ENCODE results near the gene GDI1.

The GDI1 gene

GRCh38 chrX:154469880-154470279 lies 32.9 kb downstream of the GDI1 start:
- Histone ChIP-seq H3K27ac (ENCODE audit: low read length) (no peak overlapping the region), H3K36me3 (ENCODE audit: insufficient read depth, low read depth, low read length) (no peaks in the 10 kb centered on the region; the same call in none of the 2 replicates), H3K9me3 (ENCODE audit: insufficient read depth, low read depth, low read length) (no peaks in the 10 kb centered on the region), H3K4me1 (ENCODE audit: insufficient read depth, low read length) (no peaks in the 10 kb centered on the region), H3K4me3 (ENCODE audit: low read length) (no peak overlapping the region), H3K9ac (ENCODE audit: low read depth, low read length) (no peak overlapping the region), H3K27me3 (ENCODE audit: insufficient read depth, low read length) (no peaks in the 10 kb centered on the region)

GRCh38 chrX:154470434-154470833 lies 33.5 kb downstream of the GDI1 start:
- H3K36me3 ChIP-seq (ENCODE audit: insufficient read depth, low read depth, low read length): no peaks in the 10 kb centered on the region; the same call in none of the 2 replicates
- no peaks in the 10 kb centered on the region for H3K4me1 ChIP-seq (ENCODE audit: insufficient read depth, low read length)
- H3K4me3 ChIP-seq (ENCODE audit: low read length): no peak overlapping the region
- no peaks in the 10 kb centered on the region for H3K27me3 ChIP-seq (ENCODE audit: insufficient read depth, low read length)
- H3K9me3 ChIP-seq (ENCODE audit: insufficient read depth, low read depth, low read length): no peaks in the 10 kb centered on the region
- H3K27ac ChIP-seq (ENCODE audit: low read length): no peak overlapping the region
- no peak overlapping the region for H3K9ac ChIP-seq (ENCODE audit: low read depth, low read length)

- no peaks in the 10 kb centered on the region for H3K9me3 ChIP-seq (ENCODE audit: insufficient read depth, low read depth, low read length)
- no peak overlapping the region for H3K27ac ChIP-seq (ENCODE audit: low read length)
- no peaks in the 10 kb centered on the region for H3K27me3 ChIP-seq (ENCODE audit: insufficient read depth, low read length)
- H3K4me1 ChIP-seq (ENCODE audit: insufficient read depth, low read length): no peaks in the 10 kb centered on the region
- H3K36me3 ChIP-seq (ENCODE audit: insufficient read depth, low read depth, low read length): no peaks in the 10 kb centered on the region; the same call in none of the 2 replicates
- no peak overlapping the region for H3K9ac ChIP-seq (ENCODE audit: low read depth, low read length)
- no peak overlapping the region for H3K4me3 ChIP-seq (ENCODE audit: low read length)
These were observed 34.1 kb downstream of the GDI1 start for GRCh38 chrX:154470914-154471568.

- Histone ChIP-seq H3K36me3 (ENCODE audit: insufficient read depth, low read depth, low read length) (no peaks in the 10 kb centered on the region; the same call in none of the 2 replicates), H3K4me1 (ENCODE audit: insufficient read depth, low read length) (no peaks in the 10 kb centered on the region), H3K9me3 (ENCODE audit: insufficient read depth, low read depth, low read length) (no peaks in the 10 kb centered on the region), H3K27ac (ENCODE audit: low read length) (no peak overlapping the region), H3K27me3 (ENCODE audit: insufficient read depth, low read length) (no peaks in the 10 kb centered on the region), H3K9ac (ENCODE audit: low read depth, low read length) (no peak overlapping the region), H3K4me3 (ENCODE audit: low read length) (no peak overlapping the region)
These were observed 35.1 kb downstream of the GDI1 start for GRCh38 chrX:154471839-154472684.

GRCh38 chrX:154472685-154473632 lies 36.0 kb downstream of the GDI1 start:
- Histone ChIP-seq H3K9ac (ENCODE audit: low read depth, low read length) (no peak overlapping the region), H3K27ac (ENCODE audit: low read length) (no peak overlapping the region), H3K4me1 (ENCODE audit: insufficient read depth, low read length) (no peaks in the 10 kb centered on the region), H3K9me3 (ENCODE audit: insufficient read depth, low read depth, low read length) (no peaks in the 10 kb centered on the region), H3K36me3 (ENCODE audit: insufficient read depth, low read depth, low read length) (no peaks in the 10 kb centered on the region; the same call in none of the 2 replicates), H3K4me3 (ENCODE audit: low read length) (no peak overlapping the region), H3K27me3 (ENCODE audit: insufficient read depth, low read length) (no peaks in the 10 kb centered on the region; the same call in 1 of the 2 replicates)

- no peaks in the 10 kb centered on the region; the same call in none of the 2 replicates for H3K36me3 ChIP-seq (ENCODE audit: insufficient read depth, low read depth, low read length)
- no peak overlapping the region for H3K27ac ChIP-seq (ENCODE audit: low read length)
- no peaks in the 10 kb centered on the region for H3K4me1 ChIP-seq (ENCODE audit: insufficient read depth, low read length)
- no peaks in the 10 kb centered on the region; the same call in 1 of the 2 replicates for H3K27me3 ChIP-seq (ENCODE audit: insufficient read depth, low read length)
- no peak overlapping the region for H3K4me3 ChIP-seq (ENCODE audit: low read length)
- H3K9ac ChIP-seq (ENCODE audit: low read depth, low read length): no peak overlapping the region
- no peaks in the 10 kb centered on the region for H3K9me3 ChIP-seq (ENCODE audit: insufficient read depth, low read depth, low read length)
These were observed 36.7 kb downstream of the GDI1 start for GRCh38 chrX:154473683-154474082.

- Histone ChIP-seq H3K27me3 (ENCODE audit: insufficient read depth, low read length) (no peaks in the 10 kb centered on the region; the same call in 1 of the 2 replicates), H3K4me3 (ENCODE audit: low read length) (no peak overlapping the region), H3K4me1 (ENCODE audit: insufficient read depth, low read length) (no peaks in the 10 kb centered on the region), H3K27ac (ENCODE audit: low read length) (no peak overlapping the region), H3K9ac (ENCODE audit: low read depth, low read length) (no peak overlapping the region), H3K9me3 (ENCODE audit: insufficient read depth, low read depth, low read length) (no peaks in the 10 kb centered on the region), H3K36me3 (ENCODE audit: insufficient read depth, low read depth, low read length) (no peaks in the 10 kb centered on the region)
These were observed 39.9 kb downstream of the GDI1 start for GRCh38 chrX:154476821-154477220.

GRCh38 chrX:154477891-154478477 lies 41.0 kb downstream of the GDI1 start:
- no peak overlapping the region for H3K9ac ChIP-seq (ENCODE audit: low read depth, low read length)
- no peaks in the 10 kb centered on the region for H3K36me3 ChIP-seq (ENCODE audit: insufficient read depth, low read depth, low read length)
- peak overlapping the region; percentile 60 for H3K4me3 ChIP-seq (ENCODE audit: low read length)
- H3K27me3 ChIP-seq (ENCODE audit: insufficient read depth, low read length): no peaks in the 10 kb centered on the region; the same call in 1 of the 2 replicates
- H3K27ac ChIP-seq (ENCODE audit: low read length): no peak overlapping the region
- no peaks in the 10 kb centered on the region for H3K9me3 ChIP-seq (ENCODE audit: insufficient read depth, low read depth, low read length)
- no peaks in the 10 kb centered on the region for H3K4me1 ChIP-seq (ENCODE audit: insufficient read depth, low read length)

- H3K9ac ChIP-seq (ENCODE audit: low read depth, low read length): peak within 1 kb of the TSS; percentile 48; the same call in 1 of the 2 replicates
- H3K27ac ChIP-seq (ENCODE audit: low read length): no peak within 1 kb of the TSS
- no peaks in the 10 kb centered on the region for H3K9me3 ChIP-seq (ENCODE audit: insufficient read depth, low read depth, low read length)
- no peaks in the 10 kb centered on the region; the same call in 1 of the 2 replicates for H3K27me3 ChIP-seq (ENCODE audit: insufficient read depth, low read length)
- H3K4me3 ChIP-seq (ENCODE audit: low read length): peak within 1 kb of the TSS; percentile 60
- H3K4me1 ChIP-seq (ENCODE audit: insufficient read depth, low read length): no peaks in the 10 kb centered on the region
- H3K36me3 ChIP-seq (ENCODE audit: insufficient read depth, low read depth, low read length): no peaks in the 10 kb centered on the region
These were observed 42.0 kb downstream of the GDI1 start, which contains the start of gene LAGE3 for GRCh38 chrX:154478728-154479622. TSS of gene LAGE3 (minus strand) at chrX:154479281. CDS start at chrX:154478915, 366 bp downstream.

GRCh38 chrX:154481195-154481594 lies 44.2 kb downstream of the GDI1 start:
- H3K36me3 ChIP-seq (ENCODE audit: insufficient read depth, low read depth, low read length): no peaks in the 10 kb centered on the region
- no peaks in the 10 kb centered on the region; the same call in 1 of the 2 replicates for H3K27me3 ChIP-seq (ENCODE audit: insufficient read depth, low read length)
- no peaks in the 10 kb centered on the region for H3K9me3 ChIP-seq (ENCODE audit: insufficient read depth, low read depth, low read length)
- no peaks in the 10 kb centered on the region for H3K4me1 ChIP-seq (ENCODE audit: insufficient read depth, low read length)
- H3K9ac ChIP-seq (ENCODE audit: low read depth, low read length): no peak overlapping the region
- no peak overlapping the region for H3K4me3 ChIP-seq (ENCODE audit: low read length)
- H3K27ac ChIP-seq (ENCODE audit: low read length): no peak overlapping the region
